ENCODE data around the gene PEMT. TPM values are rescaled to one million over a fixed set of nuclear protein-coding genes. Genes with fewer than 3 reads are reported as not detected.

PEMT gene
- total RNA-seq, 4 donors from 2014 or later: 52.5 to 76.1 (median 62.6) TPM

DNA sequence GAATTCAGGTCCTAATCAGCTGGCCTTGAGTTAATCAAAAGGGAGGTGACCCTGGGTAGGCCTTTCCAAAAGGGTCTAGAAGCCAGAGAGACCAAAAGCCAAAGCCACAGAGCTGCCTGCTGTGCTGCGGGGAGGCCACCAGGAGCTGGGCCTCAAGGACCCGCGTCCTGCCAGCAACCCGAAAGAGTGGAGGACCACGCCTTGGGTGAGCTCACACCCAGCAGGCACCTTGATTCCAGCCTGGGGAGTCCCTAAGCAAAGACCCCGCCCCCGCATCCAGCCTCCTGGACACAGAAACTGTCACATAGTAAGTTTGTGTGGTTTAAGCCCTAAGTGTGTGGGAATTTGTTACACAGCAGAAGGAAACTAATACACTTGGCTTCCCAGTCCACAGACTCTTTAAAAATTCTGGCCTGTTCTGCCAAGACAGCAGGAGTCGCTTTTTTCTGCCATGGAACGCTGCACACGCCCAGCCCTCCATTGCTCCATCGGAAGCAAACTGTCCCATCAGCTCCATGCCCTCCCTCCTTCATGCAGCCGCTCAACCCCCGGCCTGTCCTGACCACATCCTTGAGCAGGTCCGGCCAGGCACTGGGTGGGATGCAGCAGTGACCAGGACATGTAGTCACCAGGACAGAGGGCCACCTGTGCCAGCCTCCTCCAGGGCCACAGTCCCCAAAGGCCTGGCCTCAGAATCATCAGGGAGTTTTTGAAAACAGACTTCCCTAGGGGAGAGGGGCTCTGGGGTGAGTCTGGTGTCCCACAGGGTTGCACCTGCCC, 74.4 kb downstream of the PEMT start:
- Histone ChIP-seq H3K4me3 (replicated peaks in 1 of 3) (no peak overlapping the region), H3K27ac (no peak overlapping the region), H3K36me3 (no peaks in the 10 kb centered on the region), H3K9me3 (no peaks in the 10 kb centered on the region), H3K27me3 (no peaks in the 10 kb centered on the region), H3K4me1 (no peaks in the 10 kb centered on the region)
- intact Hi-C loops (cut with DNase I): no loop called here
- WGBS, 2 donors: 90 to 91% methylated on average over 12 to 14 of the region's 14 CpGs
- TF ChIP-seq CTCF (IDR thresholded peaks at IDR 0.05) (no peak), POLR2A (IDR thresholded peaks at IDR 0.05) (no peak)
- DNase-seq: no peak

DNA sequence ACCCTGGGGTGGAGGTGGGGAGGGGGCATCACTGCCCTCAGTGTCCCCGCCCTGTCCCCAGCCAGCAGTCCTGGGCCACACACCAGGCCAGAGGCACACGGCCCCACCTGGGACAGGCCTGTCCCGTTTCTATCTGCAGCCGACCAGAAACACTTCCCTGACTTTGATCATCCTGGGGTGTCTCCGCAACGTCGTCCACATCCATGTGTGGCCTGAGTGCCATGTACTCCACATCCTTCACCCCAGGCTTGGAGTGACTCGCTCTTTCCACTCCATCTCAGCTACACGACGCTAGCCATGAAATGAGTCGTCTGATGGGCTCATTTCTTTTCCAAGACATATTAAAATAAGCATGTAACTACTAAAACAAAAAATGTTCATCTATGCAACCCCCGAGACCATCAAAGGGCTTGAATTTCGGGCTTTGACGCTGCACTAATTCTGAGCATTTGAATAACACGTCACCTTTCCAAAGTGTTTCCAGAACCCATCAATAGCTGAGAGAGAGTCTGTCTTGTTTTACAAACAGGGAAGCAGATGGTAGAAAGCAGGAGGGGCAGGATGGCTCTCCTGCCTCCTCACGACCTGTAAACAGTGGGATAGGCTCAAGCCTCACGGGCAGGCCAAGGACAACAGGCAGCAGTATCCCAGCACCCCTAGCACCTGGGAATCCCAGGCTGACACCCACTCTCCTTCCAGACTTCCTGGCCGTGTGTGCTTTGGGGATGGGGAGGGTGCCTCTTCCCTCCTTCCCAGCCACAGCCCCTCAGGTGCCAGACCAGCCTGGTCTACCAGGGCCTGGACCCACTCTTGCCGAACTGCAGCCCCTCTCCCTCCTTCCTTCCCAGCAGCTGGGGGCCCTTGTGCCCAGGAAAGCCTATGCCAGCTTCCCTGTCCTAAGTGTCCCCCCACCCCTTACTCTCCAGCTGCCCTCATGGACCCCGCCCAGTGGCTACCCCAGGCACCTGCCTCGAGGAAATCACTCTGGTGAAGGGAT, 75.3 kb downstream of the PEMT start:
- no peak for DNase-seq
- Histone ChIP-seq H3K4me1 (no peaks in the 10 kb centered on the region), H3K27me3 (no peaks in the 10 kb centered on the region), H3K27ac (no peak overlapping the region), H3K4me3 (replicated peaks in 1 of 3) (no peak overlapping the region), H3K36me3 (no peaks in the 10 kb centered on the region), H3K9me3 (no peaks in the 10 kb centered on the region)
- WGBS, 2 donors: 83 to 86% methylated on average over 20 to 21 of the region's 21 CpGs
- TF ChIP-seq POLR2A (IDR thresholded peaks at IDR 0.05): no peak
- no peak for TF ChIP-seq CTCF (IDR thresholded peaks at IDR 0.05)
- intact Hi-C loops (cut with DNase I): no loop called here

DNA sequence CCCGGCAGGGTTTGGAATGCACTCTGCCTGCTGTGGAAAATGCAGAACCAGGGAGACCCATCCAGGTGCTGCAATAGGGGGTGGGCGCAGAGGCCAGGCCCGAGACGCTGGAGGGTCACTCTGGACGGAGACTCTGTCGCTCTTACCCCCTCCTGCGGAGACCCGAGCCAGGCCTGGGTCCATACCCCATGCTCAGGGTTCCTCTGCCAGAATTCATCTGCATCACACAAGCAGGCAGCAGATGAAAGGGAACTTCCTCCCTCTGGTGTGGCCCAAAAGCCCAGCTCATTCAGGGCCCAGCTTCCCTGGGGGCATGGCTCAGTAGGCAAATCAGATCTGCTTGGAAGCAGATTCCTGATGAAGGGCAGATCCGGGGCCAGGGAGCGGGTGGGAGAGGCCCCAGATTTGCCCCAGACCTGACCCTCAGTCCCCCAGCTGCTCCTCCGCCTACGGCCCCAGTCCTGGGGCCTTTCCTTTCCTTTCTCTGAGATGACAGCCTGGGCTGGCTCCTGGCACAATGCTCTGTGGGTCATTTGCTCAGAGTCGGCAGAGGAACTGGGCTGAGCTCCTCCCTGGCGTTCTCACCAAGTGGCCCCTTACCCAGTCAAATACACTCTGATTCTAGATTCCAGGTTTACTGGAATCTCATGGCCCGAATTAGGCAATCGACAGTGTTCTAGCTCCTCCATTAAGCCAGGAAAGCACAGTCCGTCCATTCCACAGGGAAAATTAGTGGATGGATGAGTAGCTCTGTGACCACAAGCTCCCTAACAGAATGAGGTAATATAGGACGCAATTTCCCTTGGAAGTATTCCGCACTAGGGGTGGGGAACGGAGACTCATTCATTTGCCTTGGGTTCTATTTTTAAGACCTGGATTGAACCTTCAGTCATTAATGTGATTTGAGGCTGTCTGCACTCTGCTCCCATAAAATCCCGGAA, 76.2 kb downstream of the PEMT start:
- Histone ChIP-seq H3K4me1 (no peaks in the 10 kb centered on the region), H3K27me3 (no peaks in the 10 kb centered on the region), H3K9me3 (no peaks in the 10 kb centered on the region), H3K36me3 (no peaks in the 10 kb centered on the region), H3K27ac (no peak overlapping the region), H3K4me3 (replicated peaks in 1 of 3) (no peak overlapping the region)
- WGBS, 2 donors: 84 to 92% methylated on average over 18 to 21 of the region's 21 CpGs
- intact Hi-C loops (cut with DNase I): no loop called here
- no peak for DNase-seq
- TF ChIP-seq CTCF (IDR thresholded peaks at IDR 0.05) (no peak), POLR2A (IDR thresholded peaks at IDR 0.05) (no peak)

DNA sequence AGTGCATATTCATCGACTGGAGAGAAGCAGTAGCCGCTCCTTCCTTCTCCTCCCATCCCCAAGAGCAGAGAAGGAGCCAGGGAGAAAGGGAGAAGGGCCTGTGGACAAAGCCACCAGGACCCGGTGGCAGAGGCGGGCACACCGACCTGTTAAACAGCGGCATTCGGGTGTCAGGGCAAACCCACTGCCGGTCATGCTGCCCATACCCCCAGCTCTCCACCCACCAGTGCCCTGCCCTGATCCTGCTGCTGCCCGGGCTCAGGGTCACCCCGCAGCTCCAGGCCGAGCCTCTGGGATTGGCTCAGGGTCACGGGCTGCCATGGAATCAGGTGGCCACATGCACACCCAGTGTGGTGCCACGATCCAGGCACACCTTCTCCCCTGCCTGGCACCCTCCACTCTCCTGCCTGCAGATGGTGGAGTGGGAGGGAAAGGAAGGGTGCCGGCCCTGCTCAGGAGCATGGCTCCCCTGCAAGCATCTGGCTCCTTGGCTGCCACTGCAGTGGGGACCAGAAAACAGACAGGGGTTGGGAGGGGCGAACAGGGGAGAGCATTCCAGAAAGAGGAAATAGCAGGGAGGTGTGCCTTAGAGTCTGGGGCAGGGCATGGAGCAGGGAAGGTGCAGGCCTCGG, 77.0 kb downstream of the PEMT start:
- Histone ChIP-seq H3K36me3 (no peaks in the 10 kb centered on the region), H3K27ac (no peak overlapping the region), H3K9me3 (no peaks in the 10 kb centered on the region), H3K4me1 (no peaks in the 10 kb centered on the region), H3K4me3 (replicated peaks in 1 of 3) (no peak overlapping the region), H3K27me3 (no peaks in the 10 kb centered on the region)
- intact Hi-C loops (cut with DNase I): no loop called here
- 88 to 92% methylated on average over 11 to 15 of the region's 16 CpGs for WGBS, 2 donors
- DNase-seq: no peak
- no peak for TF ChIP-seq POLR2A (IDR thresholded peaks at IDR 0.05)
- no peak for TF ChIP-seq CTCF (IDR thresholded peaks at IDR 0.05)
